Heart left ventricle (tissue), 16 donors: Measurements from ENCODE around the gene RPS15. TPM values are rescaled to one million over a fixed set of nuclear protein-coding genes. Genes with fewer than 3 reads are reported as not detected.

Experiments used
- ATAC-seq, 4 donors: fragments of 200-7000 bp; cut with Tn5 transposase; one replicate each; pipeline ENCODE4 v1.9.1; 2020 to 2022; ENCODE audit warnings: moderate library complexity in 4 of 4, mild to moderate bottlenecking in 3 of 4, moderate number of reproducible peaks in 1 of 4
- DNase-seq, 5 donors: peaks; one replicate each; pipeline ENCODE4 v3.0.0-alpha.2; 2020
- H3K27ac ChIP-seq, 12 donors: fragments of 200-600 bp; sonication (generic) in 4 of 12; one replicate each; pipeline versions ENCODE4 v1.5.0 to v1.8.0; 2016 to 2022; ENCODE audit warnings: mild to moderate bottlenecking in 2 of 12
- H3K27me3 ChIP-seq, 9 donors: fragments of 200-600 bp; sonication (generic) in 2 of 9; one replicate each; pipeline versions ENCODE4 v1.5.1 to v1.8.0; 2016 to 2022; ENCODE audit warnings: mild to moderate bottlenecking in 3 of 9
- H3K36me3 ChIP-seq, 9 donors: fragments of 200-600 bp; sonication (generic) in 2 of 9; one replicate each; pipeline versions ENCODE4 v1.5.0 to v1.8.0; 2018 to 2022; ENCODE audit warnings: mild to moderate bottlenecking in 2 of 9
- H3K4me1 ChIP-seq, 12 donors: fragments of 200-600 bp; sonication (generic) in 4 of 12; one replicate each; pipeline versions ENCODE4 v1.5.0 to v1.8.0; 2016 to 2022; ENCODE audit warnings: mild to moderate bottlenecking in 3 of 12
- H3K4me3 ChIP-seq, 12 donors: fragments of 200-600 bp; sonication (generic) in 4 of 12; one replicate each; pipeline versions ENCODE4 v1.5.0 to v1.8.0; 2017 to 2022; ENCODE audit warnings: mild to moderate bottlenecking in 9 of 12, moderate library complexity in 4 of 12
- H3K9me3 ChIP-seq, 12 donors: fragments of 200-600 bp; sonication (generic) in 4 of 12; one replicate each; pipeline versions ENCODE4 v1.5.0 to v1.8.0; 2016 to 2022; ENCODE audit warnings: mild to moderate bottlenecking in 1 of 12
- CTCF ChIP-seq, 12 donors: fragments of 200-600 bp; sonication (generic) in 4 of 12; IDR thresholded peaks; one replicate each; pipeline versions ENCODE4 v1.5.0 to v1.8.0; 2018 to 2022; ENCODE audit warnings: antibody characterized with exemption in 12 of 12, mild to moderate bottlenecking in 5 of 12
- POLR2A ChIP-seq, 2 donors: fragments of 450-650 bp; IDR thresholded peaks; one replicate each; pipeline ENCODE4 v1.6.1; 2017; ENCODE audit warnings: antibody characterized with exemption in 2 of 2, mild to moderate bottlenecking in 2 of 2, moderate library complexity in 2 of 2
- WGBS, 4 donors: extraction: QIAGEN DNeasy Blood & Tissue Kit in 2 of 4; methylation state at CpG; one replicate each; pipeline versions ENCODE4 v1.1.5 to v1.1.7; 2013 to 2018; 5-methylcytosine and 5-hydroxymethylcytosine counted together
- intact Hi-C, 10 donors: fragments of 100-400 bp; cut with DNase I; formaldehyde crosslinking; loops; one replicate each; pipeline versions ENCODE4 v1.11.1 to v1.14.2; 2022
- polyA plus RNA-seq, 2 donors: library from polyadenylated mRNA; stranded (reverse); fragments of 200-250 nt; gene quantifications; one replicate each; pipeline ENCODE4 v1.2.3, GENCODE V29; 2013
- total RNA-seq, 9 donors: library from RNA; depleted of rRNA in 2 of 9; stranded (reverse); fragments of >200 nt in 2 of 9; fragmentation: NEBNext Ultra II Directional in 3 of 9; extraction: Animal tissue kit (Norgen Biotek cat#: 25700) in 3 of 9; gene quantifications; one replicate each; pipeline versions ENCODE4 v1.1.0 to v1.2.4, GENCODE V29; 2016 to 2023
- donor health status: ischemic (EF 13 %, LVEDD 7.1; RV severe dilation, severe dysfunction).
- donor health status: healthy with polysubstance abuse.
- donor health status: DM: no; HTN: yes; CAD: no.
- donor health status: DM: no; HTN: no; CAD: no.
- donor health status: ischemic (EF 25% LVEDD 6.9; RV normal size, moderate dysfunction).
- donor health status: ischemic (EF 25% LVEDD 5.7; RV mildly dilated, moderate dysfunction).
- donor health status: healthy.
- donor health status: DM: yes; HTN: yes; CAD: no.
- donor health status: ischemic (EF 35%, LVEDD 5.7; RV mildly dilated, moderate dysfunction).
- donor health status: nonischemic (EF 11% LVEDD 7.7; RV severe dilation, severe dysfunction).
- donor health status: DM: yes; HTN: yes; CAD: no.
- donor health status: PGD.
- donor health status: ischemic (EF 29% LVEDD 5.4; RV normal size, mild dysfunction).
- donor health status: nonischemic (EF 23%, LVEDD 6.1; RV moderate dilation, normal function).

RPS15 gene
- total and polyA plus RNA-seq, 11 donors: 468 to 2,683 (median 679) TPM

GRCh38 chr19:1468274-1468820 is 30.2 kb downstream of the RPS15 start:
- DNase-seq: peak in 1 of 5 donors; percentile 19
- 1 to 6% (median 5%) methylated on average over 14 to 49 of the region's 49 CpGs for WGBS, 4 donors
- Histone ChIP-seq H3K27ac (no peak overlapping the region), H3K4me1 (peaks cover 20 to 80% (median 54%) of the 10 kb centered on the region in 12 donors), H3K9me3 (no peaks in the 10 kb centered on the region), H3K4me3 (peak overlapping the region in 10 of 12 donors; percentile 18 to 66 (median 40)), H3K36me3 (no peaks in the 10 kb centered on the region), H3K27me3 (peaks cover 31 to 90% (median 61%) of the 10 kb centered on the region in 9 donors)
- intact Hi-C loops: no loop called here
- no peak for ATAC-seq
- no peak for TF ChIP-seq POLR2A (IDR thresholded peaks at IDR 0.05)
- no peak for TF ChIP-seq CTCF (IDR thresholded peaks at IDR 0.05)

- Histone ChIP-seq H3K4me3 (peak overlapping the region in 11 of 12 donors; percentile 18 to 66 (median 41)), H3K36me3 (no peaks in the 10 kb centered on the region), H3K27ac (no peak overlapping the region), H3K27me3 (peaks cover 31 to 91% (median 61%) of the 10 kb centered on the region in 9 donors), H3K9me3 (no peaks in the 10 kb centered on the region), H3K4me1 (peaks cover 20 to 83% (median 56%) of the 10 kb centered on the region in 12 donors)
- DNase-seq (peak in 1 of 5 donors; percentile 38), ATAC-seq (peak in 1 of 4 donors; percentile 3)
- 0 to 3% (median 2%) methylated on average over 1 to 47 of the region's 47 CpGs for WGBS, 4 donors
- TF ChIP-seq CTCF (IDR thresholded peaks at IDR 0.05): no peak
- no peak for TF ChIP-seq POLR2A (IDR thresholded peaks at IDR 0.05)
- intact Hi-C loops: no loop called here
Measured at GRCh38 chr19:1468821-1469254, 30.6 kb downstream of the RPS15 start.

- Histone ChIP-seq H3K36me3 (peaks cover 0 to under 1% (median 0%) of the 10 kb centered on the region in 9 donors), H3K27me3 (peaks cover 31 to 87% (median 57%) of the 10 kb centered on the region in 9 donors), H3K4me3 (peak overlapping the region; percentile 27 to 66 (median 56)), H3K9me3 (no peaks in the 10 kb centered on the region), H3K4me1 (peaks cover 20 to 89% (median 61%) of the 10 kb centered on the region in 12 donors), H3K27ac (peak overlapping the region in 1 of 12 donors; percentile 34)
- no peak for ATAC-seq
- peak in 2 of 5 donors; percentile 10 to 25 for DNase-seq
- 0 to 2% (median 1%) methylated on average over 2 to 117 of the region's 117 CpGs for WGBS, 4 donors
- TF ChIP-seq CTCF (IDR thresholded peaks at IDR 0.05) (no peak), POLR2A (IDR thresholded peaks at IDR 0.05) (no peak)
- intact Hi-C loops: no loop called here
Measured at GRCh38 chr19:1469255-1470054, 31.3 kb downstream of the RPS15 start.

GRCh38 chr19:1470055-1470304 is 31.8 kb downstream of the RPS15 start:
- WGBS, 4 donors: 2 to 8% (median 4%) methylated on average over 9 to 22 of the region's 22 CpGs
- intact Hi-C loops: no loop called here
- TF ChIP-seq POLR2A (IDR thresholded peaks at IDR 0.05) (no peak), CTCF (IDR thresholded peaks at IDR 0.05) (no peak)
- H3K4me3 ChIP-seq: peak overlapping the region; percentile 27 to 66 (median 56)
- ATAC-seq (peak in 2 of 4 donors; percentile 1 to 18), DNase-seq (peak in 1 of 5 donors; percentile 30)
- no peaks in the 10 kb centered on the region for H3K9me3 ChIP-seq
- H3K27ac ChIP-seq: peak overlapping the region in 1 of 12 donors; percentile 34
- H3K27me3 ChIP-seq: peaks cover 31 to 85% (median 57%) of the 10 kb centered on the region in 9 donors
- H3K4me1 ChIP-seq: peaks cover 20 to 93% (median 63%) of the 10 kb centered on the region in 12 donors
- H3K36me3 ChIP-seq: peaks cover 0 to 6% (median 0%) of the 10 kb centered on the region in 9 donors
